ENCODE measurements around the gene ZNF586. TPM values are rescaled to one million over a fixed set of nuclear protein-coding genes. Genes with fewer than 3 reads are reported as not detected.

ZNF586 gene
- total RNA-seq, 2 donors from 2014 or later, result 13.1 to 17.6 TPM

GRCh38 chr19:57757941-57758340, 11.5 kb upstream of the ZNF586 start:
- no peak for DNase-seq
- no peak overlapping the region for H3K27ac ChIP-seq
- H3K27me3 ChIP-seq, result no peaks in the 10 kb centered on the region
- H3K4me3 ChIP-seq, result no peak overlapping the region
- no peak overlapping the region for H3K9ac ChIP-seq (ENCODE audit: low read depth in 2 of 2, low read length in 2 of 2)
- H3K9me3 ChIP-seq, result peaks cover 9% of the 10 kb centered on the region
- H3K36me3 ChIP-seq, result peaks cover 9% of the 10 kb centered on the region
- intact Hi-C loops (cut with DNase I), result no loop called here
- no peak for TF ChIP-seq CTCF (IDR thresholded peaks at IDR 0.05)
- no peaks in the 10 kb centered on the region for H3K4me1 ChIP-seq

GRCh38 chr19:57759096-57759495, 10.4 kb upstream of the ZNF586 start:
- Histone ChIP-seq H3K36me3 (no peaks in the 10 kb centered on the region), H3K9ac (ENCODE audit: low read depth in 2 of 2, low read length in 2 of 2) (no peak overlapping the region), H3K4me1 (no peaks in the 10 kb centered on the region), H3K9me3 (peaks cover 9% of the 10 kb centered on the region), H3K4me3 (no peak overlapping the region), H3K27ac (no peak overlapping the region), H3K27me3 (no peaks in the 10 kb centered on the region)
- intact Hi-C loops (cut with DNase I), result no loop called here
- DNase-seq, result no peak
- no peak for TF ChIP-seq CTCF (IDR thresholded peaks at IDR 0.05)

- Histone ChIP-seq H3K27me3 (no peaks in the 10 kb centered on the region), H3K9ac (ENCODE audit: low read depth in 2 of 2, low read length in 2 of 2) (no peak overlapping the region), H3K27ac (no peak overlapping the region), H3K4me3 (no peak overlapping the region), H3K9me3 (no peaks in the 10 kb centered on the region), H3K36me3 (no peaks in the 10 kb centered on the region), H3K4me1 (peaks cover 4% of the 10 kb centered on the region)
- DNase-seq, result no peak
- TF ChIP-seq CTCF (IDR thresholded peaks at IDR 0.05), result no peak
- intact Hi-C loops (cut with DNase I), result no loop called here
Observed at GRCh38 chr19:57771417-57771816, 1.9 kb downstream of the ZNF586 start.

GRCh38 chr19:57773488-57773887, 4.0 kb downstream of the ZNF586 start:
- intact Hi-C loops (cut with DNase I), result no loop called here
- Histone ChIP-seq H3K9ac (ENCODE audit: low read depth in 2 of 2, low read length in 2 of 2) (no peak overlapping the region), H3K4me3 (no peak overlapping the region), H3K27ac (no peak overlapping the region), H3K27me3 (no peaks in the 10 kb centered on the region), H3K9me3 (no peaks in the 10 kb centered on the region), H3K36me3 (no peaks in the 10 kb centered on the region), H3K4me1 (peaks cover 4% of the 10 kb centered on the region)
- DNase-seq, result no peak
- no peak for TF ChIP-seq CTCF (IDR thresholded peaks at IDR 0.05)

GRCh38 chr19:57776764-57777296, 7.4 kb downstream of the ZNF586 start:
- DNase-seq, result no peak
- no peak for TF ChIP-seq CTCF (IDR thresholded peaks at IDR 0.05)
- H3K36me3 ChIP-seq, result peaks cover 10% of the 10 kb centered on the region
- H3K4me1 ChIP-seq, result no peaks in the 10 kb centered on the region
- no peak overlapping the region for H3K27ac ChIP-seq
- no peak overlapping the region for H3K4me3 ChIP-seq
- H3K9ac ChIP-seq (ENCODE audit: low read depth in 2 of 2, low read length in 2 of 2), result no peak overlapping the region
- no peaks in the 10 kb centered on the region for H3K27me3 ChIP-seq
- H3K9me3 ChIP-seq, result peaks cover 8% of the 10 kb centered on the region
- intact Hi-C loops (cut with DNase I), result no loop called here

Measured in colonic mucosa (tissue), 4 donors.